ENCODE measurements around the gene RNF150.

Gene RNF150

DNA sequence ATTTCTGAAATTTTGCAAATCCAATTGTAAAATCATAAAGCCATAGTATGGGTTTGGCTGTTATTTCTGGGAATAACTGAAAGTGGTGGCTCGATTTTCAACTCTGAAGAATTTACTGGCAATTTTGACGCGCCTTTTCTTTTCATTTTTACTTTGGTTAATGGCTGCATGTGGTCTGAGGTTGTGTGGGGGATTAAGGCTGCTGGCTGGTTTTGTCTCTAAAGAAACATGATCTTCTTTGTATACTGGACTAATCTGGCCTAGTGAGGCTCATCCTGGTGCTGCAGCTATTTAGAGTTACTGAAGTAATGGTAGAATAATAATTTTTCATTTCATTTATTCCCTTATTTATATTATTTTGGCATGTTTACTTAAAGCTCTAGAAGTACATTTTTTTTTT lies 164.0 kb downstream of the RNF150 start:
- no peak for DNase-seq

DNA sequence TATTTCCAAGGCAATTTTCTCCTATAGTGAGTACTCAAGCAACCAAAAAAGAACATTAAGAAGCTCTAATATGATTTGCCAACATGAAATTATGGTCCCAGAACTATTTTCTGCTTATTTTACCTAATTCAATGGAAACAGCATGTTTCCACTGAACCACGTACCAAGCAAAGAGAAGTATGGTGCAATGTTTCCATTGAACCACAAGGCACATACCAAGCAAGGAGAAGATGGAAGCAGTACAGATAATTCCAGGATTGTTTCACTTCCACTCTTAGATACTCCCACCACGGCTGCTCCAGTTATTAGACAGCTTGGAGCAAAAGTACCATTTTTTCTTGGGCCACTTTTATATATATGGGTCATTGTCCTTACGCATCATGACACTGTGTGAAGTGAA lies 164.9 kb downstream of the RNF150 start:
- no peak for DNase-seq

- DNase-seq: no peak
Measured at GRCh38 chr4:140963883-140964282, 169.4 kb downstream of the RNF150 start.

DNA sequence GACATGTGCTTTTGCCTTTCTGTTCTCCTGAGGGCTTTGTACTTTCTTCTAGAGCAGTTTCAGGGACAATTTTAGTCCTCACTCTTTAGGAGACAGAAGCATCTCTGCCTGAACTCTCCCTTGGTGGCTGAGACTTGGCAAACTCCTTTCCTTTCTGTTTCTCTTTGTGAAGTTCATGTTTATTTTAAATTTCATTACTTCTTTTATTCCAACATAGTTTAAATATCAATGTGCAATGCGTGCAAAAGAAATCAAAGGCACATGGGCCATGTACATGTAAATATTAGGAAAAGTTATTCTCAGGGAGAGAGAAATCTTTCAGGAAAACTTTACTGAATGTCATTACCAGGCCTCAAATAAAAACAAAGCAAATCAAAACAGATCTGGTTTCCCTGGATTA lies 177.6 kb downstream of the RNF150 start:
- no peak for DNase-seq

DNA sequence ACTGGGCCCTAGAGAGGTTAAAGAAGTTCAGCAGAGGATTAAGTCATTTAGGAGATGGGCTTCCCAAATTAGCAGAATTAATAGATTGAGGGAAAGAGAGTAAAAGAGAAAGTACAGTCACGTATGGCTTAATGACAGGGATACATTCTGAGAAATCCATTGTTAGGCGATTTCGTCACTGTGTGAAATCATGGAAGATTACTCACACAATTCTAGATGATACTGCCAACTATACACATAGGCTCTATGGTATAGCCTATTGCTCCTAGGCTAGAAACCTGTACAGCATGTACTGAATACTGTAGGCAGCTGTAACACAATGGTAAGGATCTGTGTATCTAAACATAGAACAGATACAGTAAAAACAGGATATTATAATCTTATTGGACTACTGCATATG lies 180.6 kb downstream of the RNF150 start:
- no peak for DNase-seq

DNA sequence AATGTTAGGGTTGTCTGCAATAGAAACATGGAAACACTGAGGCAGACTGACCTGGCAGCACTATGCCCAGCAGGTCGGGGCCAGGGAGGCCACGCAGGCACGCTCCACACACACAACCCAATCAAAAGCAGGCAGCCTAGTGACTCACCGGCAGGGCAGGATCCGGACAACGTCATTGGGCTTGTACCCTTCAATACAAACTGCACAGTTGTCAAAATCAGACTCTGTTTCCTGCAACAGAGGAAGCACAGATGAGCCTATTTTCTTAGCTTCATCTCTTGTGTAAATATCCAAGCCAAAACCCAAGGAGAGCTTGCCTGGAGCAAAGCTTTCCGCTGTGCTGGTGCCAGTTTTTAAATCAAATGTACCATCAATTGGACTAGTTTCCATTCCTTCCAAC lies 185.8 kb downstream of the RNF150 start:
- DNase-seq: no peak

DNA sequence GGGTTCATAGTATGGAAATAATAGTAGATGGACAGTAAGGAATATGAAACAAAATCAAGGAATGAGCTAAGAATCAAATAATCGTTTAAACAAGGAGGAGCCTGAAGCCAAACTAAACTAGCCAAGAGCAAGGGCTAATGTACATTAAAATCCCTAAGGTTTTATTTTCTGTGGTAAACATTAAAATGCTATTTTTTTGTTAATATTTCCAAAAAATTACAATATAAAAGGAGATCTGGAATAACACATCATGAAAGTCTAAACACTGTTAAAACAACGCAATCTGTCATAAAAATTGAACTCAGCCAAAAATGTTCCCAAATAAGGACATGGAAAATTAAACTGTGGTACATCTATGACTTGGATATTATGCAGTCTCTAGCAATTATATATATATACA lies 188.2 kb downstream of the RNF150 start:
- no peak for DNase-seq

DNA sequence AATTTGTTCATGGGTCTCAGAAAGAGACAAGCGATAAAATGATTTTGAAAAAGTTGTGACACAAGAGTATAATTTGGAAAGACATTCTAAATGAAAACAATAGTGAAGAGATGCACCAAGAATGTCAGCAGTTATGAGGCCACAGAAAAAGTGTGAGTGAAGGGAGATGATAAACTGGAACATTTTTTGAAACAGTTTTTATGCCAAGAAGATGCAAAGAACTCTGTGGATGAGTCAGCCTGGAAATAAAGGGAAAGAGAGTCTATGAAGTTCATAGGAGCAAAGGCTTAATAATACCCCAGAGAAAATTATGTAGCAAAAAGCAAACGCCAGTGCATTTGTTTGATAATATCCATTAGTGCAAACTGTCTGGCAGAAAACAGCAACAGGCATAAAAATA lies 188.7 kb downstream of the RNF150 start:
- DNase-seq: no peak

DNA sequence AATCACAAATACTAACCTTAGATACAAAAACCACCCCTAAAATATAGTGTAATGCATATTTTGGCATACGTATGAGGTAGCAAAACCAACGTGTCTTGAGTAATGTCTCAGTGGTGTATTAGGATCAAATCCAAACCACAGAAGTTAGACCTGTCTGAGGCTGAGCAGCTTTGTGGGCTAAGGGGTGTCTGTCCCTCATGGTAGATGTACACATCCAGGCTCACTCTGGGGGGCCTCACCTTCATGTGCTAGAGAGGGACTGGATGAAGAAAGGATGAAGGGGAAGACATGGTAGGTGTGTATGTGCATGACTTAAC lies 189.1 kb downstream of the RNF150 start:
- DNase-seq: no peak

DNA sequence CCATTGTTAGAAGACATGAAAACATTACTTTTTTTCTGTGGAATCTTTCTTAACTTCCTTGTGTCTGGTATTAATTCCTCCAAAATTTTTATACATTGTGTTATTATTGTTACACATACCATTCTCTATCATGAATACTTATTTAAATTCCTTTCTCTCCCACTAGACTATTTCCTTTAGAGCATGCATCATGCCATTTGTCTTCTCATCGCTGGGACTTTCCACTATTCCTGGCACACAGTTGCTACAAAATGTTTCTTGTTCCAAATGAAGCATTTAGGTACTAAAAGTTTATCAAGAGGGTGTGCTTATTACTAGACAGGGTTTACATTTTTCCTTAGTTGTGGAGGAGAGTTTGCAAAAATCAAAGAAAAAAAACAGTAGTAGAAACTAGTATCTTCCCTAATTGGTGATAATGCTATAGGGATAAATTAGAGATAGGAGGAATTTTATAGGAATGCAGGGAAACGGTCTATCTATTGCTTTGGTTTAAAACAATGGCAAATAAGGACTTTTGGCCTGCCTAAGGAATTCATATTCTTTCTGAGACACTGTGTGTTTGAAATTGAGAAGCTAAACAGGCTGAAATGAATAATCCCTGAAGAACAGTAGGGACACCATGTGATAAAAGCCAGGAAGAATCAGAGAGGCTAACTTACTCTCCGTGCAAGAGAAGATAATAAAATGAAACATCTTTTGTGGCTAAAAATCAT lies 189.6 kb downstream of the RNF150 start:
- DNase-seq: no peak

DNA sequence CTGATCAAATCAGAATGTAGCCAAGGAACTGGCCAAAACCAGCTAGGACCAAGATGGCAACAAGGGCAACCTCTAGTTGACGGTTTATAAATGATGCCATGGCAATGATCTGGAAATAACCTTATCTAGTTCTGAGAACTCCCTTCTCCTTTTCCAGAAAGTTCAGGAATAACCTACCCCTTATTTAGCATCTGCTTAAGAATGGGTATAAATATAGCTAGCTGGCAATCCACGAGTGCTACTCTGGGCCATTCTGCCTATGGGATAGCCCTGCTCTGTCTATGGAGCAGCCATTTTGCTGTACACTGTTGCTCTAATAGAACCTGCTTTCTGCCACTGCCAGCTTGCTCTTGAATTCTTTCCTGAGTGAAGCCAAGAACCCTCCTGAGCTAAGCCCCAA lies 192.7 kb downstream of the RNF150 start:
- DNase-seq: no peak

- DNase-seq: no peak
Measured at GRCh38 chr4:140937866-140938265, 195.4 kb downstream of the RNF150 start.

DNA sequence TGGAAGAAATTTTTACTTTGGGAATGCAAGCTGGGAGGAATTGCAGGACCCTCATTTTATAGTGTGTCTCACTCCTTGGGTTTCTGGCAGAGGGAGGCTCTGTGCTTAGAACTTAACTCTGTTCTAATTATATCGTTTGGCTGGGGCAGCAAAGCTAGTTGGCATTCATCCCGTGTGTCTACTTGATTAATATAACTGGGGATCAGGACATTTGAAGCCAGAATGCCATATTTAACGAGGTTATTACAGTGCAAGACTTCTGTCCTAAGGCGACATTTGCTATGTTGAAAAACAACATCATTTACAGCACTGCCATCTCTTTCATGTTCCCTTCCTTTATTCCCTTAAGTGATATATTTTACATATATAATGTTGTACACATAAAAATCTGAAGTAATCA lies 198.0 kb downstream of the RNF150 start:
- no peak for DNase-seq

DNA sequence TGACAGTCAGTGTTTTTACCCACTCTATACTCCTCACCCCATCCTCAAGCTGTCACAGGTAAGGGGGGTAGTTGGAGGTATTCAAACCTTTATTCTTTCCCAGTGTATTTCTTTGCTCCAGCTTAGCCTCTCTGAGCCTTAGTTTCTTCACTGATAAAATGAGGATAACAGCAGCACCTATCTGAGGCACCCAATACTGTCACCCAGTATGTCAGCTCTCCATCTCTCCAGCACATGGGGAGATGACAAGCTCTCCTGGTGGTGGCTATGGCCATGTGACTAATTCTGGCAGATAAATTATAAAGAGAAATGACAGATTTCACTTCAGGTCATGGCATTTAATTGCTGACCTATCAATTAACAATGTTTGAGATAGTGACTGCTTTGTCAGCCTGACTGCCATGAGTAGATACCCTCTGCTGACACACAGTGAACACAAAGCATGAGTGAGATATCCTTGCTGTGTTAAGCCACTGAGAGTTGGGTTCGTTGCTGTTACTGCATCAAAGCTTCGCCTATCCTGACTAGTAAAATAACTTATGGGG lies 200.7 kb downstream of the RNF150 start:
- no peak for DNase-seq

DNA sequence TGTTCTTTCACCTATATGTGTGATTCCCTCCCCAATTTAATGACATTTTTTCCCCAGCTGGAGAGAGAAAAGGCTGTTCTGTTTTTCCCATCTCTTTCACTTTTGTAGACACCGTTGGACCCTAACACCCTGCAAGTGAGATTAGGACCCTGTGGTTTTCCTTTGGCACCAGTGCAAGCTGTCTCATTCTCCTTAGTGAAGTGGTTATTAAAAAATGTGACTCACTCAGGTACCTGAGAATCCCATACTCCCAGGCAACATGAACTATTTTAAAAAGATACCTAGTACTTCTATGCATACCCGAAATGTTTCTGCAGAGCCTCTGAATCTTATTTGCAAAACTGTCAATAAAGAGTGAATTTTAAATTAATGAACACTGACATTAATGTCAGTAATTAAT lies 201.4 kb downstream of the RNF150 start:
- no peak for DNase-seq

DNA sequence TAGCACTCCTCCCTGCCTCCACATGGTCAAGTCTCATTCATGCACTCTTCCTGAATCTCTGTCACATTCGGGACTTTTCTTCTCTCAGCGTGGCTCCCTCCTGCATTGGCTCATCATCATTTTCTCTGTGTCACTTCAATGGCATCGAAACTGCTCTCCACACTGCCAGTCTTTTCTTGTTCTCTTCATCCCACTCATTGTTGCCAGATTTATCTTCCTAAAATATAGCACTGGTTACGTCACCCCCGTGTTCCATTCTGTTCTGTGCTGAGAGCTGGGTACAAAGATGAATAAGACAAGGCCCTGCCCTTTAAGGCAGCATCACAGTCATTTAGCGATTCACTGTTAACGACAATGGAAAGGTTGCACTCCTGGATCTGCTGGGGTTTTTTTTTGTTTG lies 202.7 kb downstream of the RNF150 start:
- no peak for DNase-seq

DNA sequence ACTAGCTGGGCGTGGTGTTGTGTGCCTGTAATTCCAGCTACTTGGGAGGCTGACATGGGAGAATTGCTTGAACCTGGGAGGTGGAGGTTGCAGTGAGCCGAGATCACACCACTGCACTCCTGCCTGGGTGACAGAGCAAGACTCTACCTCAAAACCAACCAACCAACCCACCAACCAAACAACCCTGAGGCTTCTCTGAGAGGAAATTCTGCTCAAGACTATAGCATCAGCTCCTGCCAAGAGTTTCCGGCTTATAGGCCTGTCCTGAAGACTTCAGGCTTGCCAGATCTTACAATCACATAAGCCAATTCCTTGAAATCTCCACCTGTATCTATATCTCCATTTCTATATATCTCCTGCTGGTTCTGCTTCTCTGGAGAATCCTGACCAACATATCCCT lies 203.3 kb downstream of the RNF150 start:
- DNase-seq: no peak

DNA sequence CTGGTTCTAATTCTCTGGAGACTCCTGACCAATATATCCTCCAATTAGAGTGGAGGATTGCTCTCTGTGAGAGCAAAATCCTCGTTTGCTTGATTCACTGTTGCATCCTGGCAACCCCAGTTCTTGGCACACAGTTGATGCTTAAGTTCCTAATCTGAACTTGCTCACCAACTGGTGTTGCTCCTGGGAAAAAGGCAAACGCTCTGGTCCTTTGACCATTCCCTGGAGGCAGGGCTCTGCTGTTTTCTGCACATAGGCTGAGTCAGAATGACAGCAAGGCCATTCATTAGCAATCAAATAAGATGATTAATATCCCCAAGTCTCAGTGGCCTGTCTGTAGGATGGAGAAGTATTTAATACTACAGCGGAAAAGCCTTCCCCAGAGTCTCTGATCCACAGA lies 204.4 kb downstream of the RNF150 start:
- no peak for DNase-seq

DNA sequence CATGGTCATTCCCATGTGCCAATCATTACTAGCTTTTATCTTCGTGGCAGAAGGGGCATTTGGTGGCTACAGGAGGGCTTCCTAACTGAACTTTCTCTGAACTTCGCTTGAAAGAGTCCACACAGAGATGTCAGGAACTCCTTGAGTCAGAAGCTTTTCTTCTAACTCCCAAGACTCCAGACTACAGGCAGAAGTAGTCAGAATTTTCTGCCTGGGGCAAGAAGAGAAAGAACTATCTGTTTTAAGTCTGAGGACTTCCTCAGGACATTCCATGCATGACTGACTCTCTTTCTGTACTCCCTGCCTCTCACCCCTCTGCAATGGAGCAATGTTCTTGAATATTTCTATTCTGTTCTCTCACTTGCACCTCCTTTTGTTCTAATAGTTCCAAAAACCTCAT lies 206.6 kb downstream of the RNF150 start:
- no peak for DNase-seq

DNA sequence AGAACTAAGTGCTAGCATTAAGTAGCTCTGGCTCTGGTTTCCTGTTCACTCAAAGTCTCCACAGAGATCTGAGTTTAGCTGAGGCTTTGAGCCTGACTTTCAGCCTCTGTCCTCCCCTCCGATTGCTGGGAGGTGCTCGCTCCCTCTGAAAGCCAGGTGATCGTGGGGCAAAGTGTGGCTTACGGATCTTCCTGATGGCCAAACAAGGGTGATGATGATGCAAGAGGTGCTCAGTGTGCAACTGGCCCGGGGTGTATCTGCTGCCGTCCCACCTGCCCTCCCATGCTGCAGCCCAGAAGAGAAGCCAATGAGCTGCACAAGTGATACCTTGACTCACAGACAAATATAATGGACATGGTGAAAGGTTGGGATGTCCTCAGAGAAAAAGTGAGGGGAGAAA lies 207.9 kb downstream of the RNF150 start:
- no peak for DNase-seq

- DNase-seq: no peak
Measured at GRCh38 chr4:140924761-140925392, 208.4 kb downstream of the RNF150 start.

DNA sequence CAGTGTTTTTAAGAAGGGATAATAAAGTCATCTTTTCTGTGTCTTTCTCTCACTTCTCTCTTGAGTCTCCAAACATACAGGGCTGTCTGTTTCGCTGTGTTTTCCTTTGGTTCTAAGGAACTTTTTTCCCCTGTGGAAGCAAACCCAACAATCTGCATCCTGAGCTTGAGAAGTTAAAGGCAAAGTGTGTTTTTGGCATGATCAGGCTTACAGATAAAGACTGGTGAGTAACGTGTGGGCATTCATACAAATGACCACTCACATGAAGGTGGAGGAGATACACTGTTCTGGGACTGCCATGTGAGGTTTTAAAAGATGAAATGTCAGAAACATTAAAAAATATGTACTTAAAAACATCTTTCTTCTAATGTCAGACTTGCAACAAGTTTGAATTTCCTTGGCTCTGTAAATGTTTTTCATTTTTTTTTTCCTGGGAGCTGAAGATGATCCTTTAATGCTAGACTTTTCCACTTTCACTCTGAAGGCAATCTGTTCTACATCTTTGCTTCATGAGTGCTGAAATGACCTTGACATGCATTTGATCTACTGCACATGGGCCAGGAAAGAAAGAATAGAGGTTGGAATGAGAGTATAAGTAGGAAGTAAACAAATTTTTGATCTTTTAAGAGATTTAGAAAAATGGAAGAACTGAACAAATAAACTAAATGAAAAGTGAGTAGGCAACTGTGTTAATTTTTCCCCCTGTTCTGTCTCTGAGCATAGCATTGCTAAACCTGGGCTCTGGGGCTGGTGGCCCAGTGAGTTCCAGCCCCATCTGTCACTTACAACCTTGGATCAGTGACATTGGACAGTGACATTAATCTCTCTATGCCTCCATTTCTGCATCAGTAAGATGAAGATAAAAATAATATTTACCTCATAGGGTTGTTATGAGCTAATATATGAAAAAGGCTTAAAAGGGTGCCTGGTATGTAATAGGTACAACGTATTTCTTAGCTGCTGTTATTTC lies 226.0 kb downstream of the RNF150 start:
- DNase-seq: no peak

- no peak for DNase-seq
Measured at GRCh38 chr4:140904904-140905303, 228.4 kb downstream of the RNF150 start.
